ENCODE measurements around the gene RALGAPA2. TPM values are rescaled to one million over a fixed set of nuclear protein-coding genes. Genes with fewer than 3 reads are reported as not detected.

RALGAPA2 gene
- total RNA-seq, 2 experiments from 2014 or later, result 14.3 to 17.2 TPM

GRCh38 chr20:20664795-20665589 is 47.5 kb downstream of the RALGAPA2 start:
- DNase-seq, result peak; percentile 4
- no peak overlapping the region for H3K4me3 Mint-ChIP-seq
- ATAC-seq, result peak; percentile 67
- no peaks in the 10 kb centered on the region for H3K36me3 Mint-ChIP-seq (ENCODE audit: low read depth)
- ChIA-PET CTCF (interaction anchor here (0.9 to 1.9 kb wide), 5 partner anchors 8 to 195 kb away, joined by 3 to 15 read pairs (median 4); no protein-coding TSS in a partner anchor), POLR2A (no interaction called here)
- H3K9me3 Mint-ChIP-seq, result no peaks in the 10 kb centered on the region
- TF ChIP-seq CTCF (IDR thresholded peaks at IDR 0.05), result peak; percentile 47
- no peaks in the 10 kb centered on the region for H3K27me3 Mint-ChIP-seq
- intact Hi-C loops (cut with micrococcal nuclease), result loop anchor here (5.0 kb wide), 1 partner anchor 162 kb away; no protein-coding TSS in a partner anchor
- H3K4me1 Mint-ChIP-seq (ENCODE audit: low read depth), result peaks cover 17% of the 10 kb centered on the region
- H3K27ac Mint-ChIP-seq, result no peak overlapping the region

- TF ChIP-seq CTCF (IDR thresholded peaks at IDR 0.05), result no peak
- no peaks in the 10 kb centered on the region for H3K9me3 Mint-ChIP-seq
- DNase-seq (no peak), ATAC-seq (no peak)
- H3K4me3 Mint-ChIP-seq, result no peak overlapping the region
- POLR2A ChIA-PET, result no interaction called here
- H3K27ac Mint-ChIP-seq, result no peak overlapping the region
- CTCF ChIA-PET, result no interaction called here
- no peaks in the 10 kb centered on the region for H3K36me3 Mint-ChIP-seq (ENCODE audit: low read depth)
- H3K4me1 Mint-ChIP-seq (ENCODE audit: low read depth), result peaks cover 17% of the 10 kb centered on the region
- intact Hi-C loops (cut with micrococcal nuclease), result no loop called here
- no peaks in the 10 kb centered on the region for H3K27me3 Mint-ChIP-seq
These were observed 48.6 kb downstream of the RALGAPA2 start for GRCh38 chr20:20663841-20664240.

GRCh38 chr20:20658871-20659431 is 53.5 kb downstream of the RALGAPA2 start:
- ATAC-seq (no peak), DNase-seq (no peak)
- intact Hi-C loops (cut with micrococcal nuclease), result no loop called here
- Mint-ChIP-seq H3K27me3 (no peaks in the 10 kb centered on the region), H3K27ac (no peak overlapping the region), H3K4me1 (ENCODE audit: low read depth) (no peaks in the 10 kb centered on the region), H3K4me3 (no peak overlapping the region), H3K9me3 (no peaks in the 10 kb centered on the region), H3K36me3 (ENCODE audit: low read depth) (peaks cover 2% of the 10 kb centered on the region)
- CTCF ChIA-PET, result interaction anchor here (1.4 to 3.3 kb wide), 3 partner anchors 63 to 201 kb away, joined by 3 to 16 read pairs (median 3); no protein-coding TSS in a partner anchor
- no peak for TF ChIP-seq CTCF (IDR thresholded peaks at IDR 0.05)
- POLR2A ChIA-PET, result no interaction called here

- no peaks in the 10 kb centered on the region for H3K27me3 Mint-ChIP-seq
- ChIA-PET POLR2A (no interaction called here), CTCF (interaction anchor here (1.1 to 3.3 kb wide), 2 partner anchors 17 to 167 kb away, joined by 4 to 16 read pairs; no protein-coding TSS in a partner anchor)
- H3K27ac Mint-ChIP-seq, result no peak overlapping the region
- no peak overlapping the region for H3K4me3 Mint-ChIP-seq
- no peak for TF ChIP-seq CTCF (IDR thresholded peaks at IDR 0.05)
- intact Hi-C loops (cut with micrococcal nuclease), result no loop called here
- H3K4me1 Mint-ChIP-seq (ENCODE audit: low read depth), result no peaks in the 10 kb centered on the region
- DNase-seq, result no peak
- ATAC-seq, result no peak
- peaks cover 2% of the 10 kb centered on the region for H3K36me3 Mint-ChIP-seq (ENCODE audit: low read depth)
- no peaks in the 10 kb centered on the region for H3K9me3 Mint-ChIP-seq
These were observed 54.3 kb downstream of the RALGAPA2 start for GRCh38 chr20:20658123-20658522.

GRCh38 chr20:20657092-20657491 is 55.4 kb downstream of the RALGAPA2 start:
- H3K4me3 Mint-ChIP-seq, result no peak overlapping the region
- H3K9me3 Mint-ChIP-seq, result no peaks in the 10 kb centered on the region
- POLR2A ChIA-PET, result no interaction called here
- no peak overlapping the region for H3K27ac Mint-ChIP-seq
- DNase-seq (no peak), ATAC-seq (no peak)
- CTCF ChIA-PET, result interaction anchor here (1.0 to 1.4 kb wide), 3 partner anchors 8 to 16 kb away, joined by 3 to 4 read pairs (median 3); no protein-coding TSS in a partner anchor
- H3K36me3 Mint-ChIP-seq (ENCODE audit: low read depth), result peaks cover 4% of the 10 kb centered on the region
- no peaks in the 10 kb centered on the region for H3K4me1 Mint-ChIP-seq (ENCODE audit: low read depth)
- no peaks in the 10 kb centered on the region for H3K27me3 Mint-ChIP-seq
- no peak for TF ChIP-seq CTCF (IDR thresholded peaks at IDR 0.05)
- intact Hi-C loops (cut with micrococcal nuclease), result no loop called here
